Measurements from ENCODE around the gene ERP27.

Gene ERP27

DNA sequence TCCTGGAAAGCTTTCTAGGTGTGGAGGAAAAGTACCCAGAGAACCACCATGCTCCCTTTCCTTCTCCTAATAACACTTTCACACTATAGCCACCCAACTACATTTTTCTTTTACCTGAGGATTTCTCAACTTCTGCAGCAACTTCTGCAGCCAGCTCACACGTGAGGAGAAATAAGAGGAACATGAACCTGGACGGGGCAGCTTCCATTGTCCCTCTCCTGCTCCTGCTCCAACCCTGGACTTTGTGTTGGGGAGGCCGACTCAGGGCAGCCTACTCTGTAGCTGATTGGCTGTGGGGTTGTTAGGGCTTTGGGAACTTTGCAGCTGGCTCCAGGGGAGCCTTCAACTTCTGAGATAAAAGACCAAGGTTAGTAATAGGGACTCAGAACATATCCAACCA, at the start of gene ERP27:
Gene ERP27 (minus strand): TSS at position 237 of the 400 bp plus-strand sequence. CDS start 29 bp downstream, at position 208.
- no peak for DNase-seq

GRCh38 chr12:14988035-14988434, 49.7 kb upstream of the ERP27 start:
- no peak for DNase-seq

- no peak for DNase-seq
These were observed 48.1 kb upstream of the ERP27 start for GRCh38 chr12:14986449-14986848.

DNA sequence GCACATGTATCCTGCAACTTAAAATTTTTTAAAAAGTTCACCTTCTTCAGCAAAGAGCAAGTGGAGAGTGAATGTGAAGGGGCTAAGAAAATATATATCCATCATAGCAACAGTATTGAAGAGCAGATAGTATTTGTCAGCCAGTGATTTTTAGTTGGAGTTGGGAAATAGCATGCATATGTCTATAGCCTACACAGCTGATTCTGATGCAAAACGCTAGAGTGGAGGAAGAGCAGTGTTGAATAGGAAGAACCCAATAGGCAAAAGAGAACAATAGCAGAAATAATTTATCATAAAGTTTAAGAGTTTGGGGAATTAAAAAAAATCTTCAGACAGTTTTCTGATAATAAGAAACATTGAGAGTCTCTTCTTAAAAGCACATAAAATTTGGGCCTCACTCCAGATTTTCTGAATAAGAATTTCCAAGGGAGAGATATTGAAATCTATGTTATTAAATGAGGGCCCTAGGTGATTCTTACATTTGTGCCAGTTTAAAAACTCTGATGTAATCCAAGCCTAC, 46.5 kb upstream of the ERP27 start:
- DNase-seq: no peak

- no peak for DNase-seq
These were observed 45.7 kb upstream of the ERP27 start for GRCh38 chr12:14984036-14984435.

GRCh38 chr12:14982991-14983390, 44.7 kb upstream of the ERP27 start:
- no peak for DNase-seq

- no peak for DNase-seq
These were observed 44.2 kb upstream of the ERP27 start for GRCh38 chr12:14982562-14982961.

DNA sequence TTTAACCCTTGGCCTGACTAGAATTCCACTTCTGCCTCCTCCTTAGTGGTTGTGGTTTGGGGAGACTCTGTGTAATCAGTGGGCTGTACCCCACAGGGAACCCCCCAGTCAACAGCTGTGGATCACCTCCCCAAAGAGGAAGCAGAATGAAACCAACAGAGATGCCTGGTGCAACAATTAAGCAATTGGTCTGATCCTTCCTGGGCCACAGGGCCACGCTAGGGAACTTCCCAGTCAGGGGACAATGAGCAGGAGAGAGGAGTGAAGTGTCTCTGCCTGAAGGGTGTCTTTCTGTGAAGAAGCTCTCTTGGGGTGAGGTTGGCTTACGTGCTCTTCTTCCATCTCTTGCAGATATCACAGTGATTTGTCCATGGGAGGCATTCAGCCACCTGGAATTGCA, 42.7 kb upstream of the ERP27 start:
- no peak for DNase-seq

DNA sequence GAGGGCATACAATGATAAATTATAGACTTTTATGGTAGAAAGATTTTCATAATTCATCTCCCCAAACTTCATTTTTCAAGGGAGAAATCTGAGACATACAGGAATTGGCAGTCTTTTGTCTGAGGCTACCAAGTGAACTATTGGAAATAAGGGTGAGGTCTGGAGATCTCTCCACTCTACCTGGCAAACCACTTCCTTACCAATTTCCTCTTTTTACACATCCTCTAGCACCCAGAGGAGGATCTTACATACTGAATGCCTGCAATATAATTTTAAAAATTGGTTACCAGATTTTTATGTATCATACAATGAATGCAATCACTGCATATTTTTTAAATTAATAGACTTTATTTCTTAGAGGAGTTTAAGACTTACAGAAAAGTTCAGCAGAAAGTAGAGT, 41.1 kb upstream of the ERP27 start:
- DNase-seq: no peak

DNA sequence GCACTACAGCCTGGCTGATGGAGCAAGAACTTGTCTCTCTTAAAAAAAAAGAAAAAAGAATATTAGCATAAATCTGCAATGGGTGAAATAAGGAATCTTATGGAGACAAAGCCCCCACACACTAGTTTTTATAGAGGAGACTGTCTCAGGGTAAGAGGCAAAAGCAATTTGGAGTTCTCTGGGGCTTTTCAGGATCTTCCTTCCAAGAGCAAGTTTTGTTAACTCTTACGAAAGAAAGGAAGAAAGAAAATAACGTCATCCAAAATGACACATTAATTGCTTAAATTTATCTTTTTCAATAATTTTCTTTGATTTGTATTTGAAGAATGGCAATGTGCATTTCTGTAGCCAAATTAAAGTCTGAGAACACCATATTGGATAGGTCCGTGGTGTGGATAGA, 38.3 kb upstream of the ERP27 start:
- DNase-seq: no peak

DNA sequence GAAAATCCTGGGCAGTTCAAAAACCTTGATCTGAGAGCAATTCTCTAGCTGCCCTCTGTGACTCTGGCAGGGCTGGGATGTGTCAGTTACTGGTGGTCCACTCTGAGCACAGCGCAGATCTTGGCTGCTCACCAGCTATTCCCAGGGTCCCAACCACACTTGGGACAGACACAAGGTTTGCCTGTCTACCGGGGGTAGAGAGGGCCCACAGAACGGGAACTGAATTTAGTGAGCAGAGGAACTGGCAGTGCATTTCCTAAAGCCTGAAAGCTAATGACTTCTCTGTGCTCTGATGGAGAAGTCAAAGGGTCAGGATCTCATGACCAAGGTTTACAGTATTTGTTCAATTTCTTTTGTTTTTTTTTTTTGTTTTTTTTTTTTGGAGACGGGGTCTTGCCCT, 37.1 kb upstream of the ERP27 start:
- no peak for DNase-seq

DNA sequence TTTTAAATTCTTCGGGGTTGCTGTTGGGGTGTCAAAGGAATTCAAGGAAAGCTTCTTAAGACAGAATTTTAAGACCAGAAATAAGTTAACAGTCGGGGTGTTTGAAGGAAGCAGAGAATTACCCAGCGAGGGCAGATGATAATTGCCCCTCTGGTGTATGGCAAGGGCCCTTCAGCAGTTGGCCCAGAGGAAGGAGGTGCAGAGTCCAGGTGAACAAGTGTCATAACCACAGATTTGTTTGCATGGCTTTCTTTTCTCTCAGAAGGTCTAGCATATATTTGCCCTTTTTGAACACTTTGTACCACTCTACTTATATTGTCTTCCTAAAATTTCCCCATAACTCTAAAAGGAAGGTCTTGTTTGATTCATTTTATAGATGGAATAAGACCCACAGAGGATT, 36.3 kb upstream of the ERP27 start:
- DNase-seq: no peak

DNA sequence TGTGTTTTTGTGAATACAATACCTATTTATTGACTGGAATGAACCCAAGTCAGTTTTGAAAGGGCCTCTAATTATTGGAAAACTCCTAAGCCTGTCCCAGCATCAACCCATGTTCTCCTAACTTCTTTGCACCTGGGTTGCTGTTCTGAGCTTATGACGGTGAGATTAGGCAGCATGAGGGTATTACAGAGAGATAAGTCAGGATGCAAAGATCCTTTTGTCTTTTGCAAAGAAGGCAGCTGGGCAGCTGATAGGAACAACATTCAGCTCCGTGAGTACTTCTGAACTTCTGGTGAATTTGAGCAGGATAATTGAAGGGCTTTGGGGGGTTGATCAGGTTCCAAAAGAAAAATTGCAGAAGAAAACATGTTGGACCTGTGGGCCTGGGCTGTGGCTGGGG, 34.5 kb upstream of the ERP27 start, which contains the start of gene PDE6H:
Gene PDE6H (plus strand): TSS at position 227 of the 400 bp plus-strand sequence. CDS start 4,971 bp downstream, outside the sequence.
- DNase-seq: no peak

GRCh38 chr12:14970473-14970872, 32.1 kb upstream of the ERP27 start:
- no peak for DNase-seq

- no peak for DNase-seq
These were observed 30.1 kb upstream of the ERP27 start for GRCh38 chr12:14968478-14968877.

GRCh38 chr12:14965221-14965620, 26.9 kb upstream of the ERP27 start:
- DNase-seq: no peak

GRCh38 chr12:14964406-14964805, 26.1 kb upstream of the ERP27 start:
- no peak for DNase-seq

- DNase-seq: no peak
These were observed 25.2 kb upstream of the ERP27 start for GRCh38 chr12:14963520-14963919.

DNA sequence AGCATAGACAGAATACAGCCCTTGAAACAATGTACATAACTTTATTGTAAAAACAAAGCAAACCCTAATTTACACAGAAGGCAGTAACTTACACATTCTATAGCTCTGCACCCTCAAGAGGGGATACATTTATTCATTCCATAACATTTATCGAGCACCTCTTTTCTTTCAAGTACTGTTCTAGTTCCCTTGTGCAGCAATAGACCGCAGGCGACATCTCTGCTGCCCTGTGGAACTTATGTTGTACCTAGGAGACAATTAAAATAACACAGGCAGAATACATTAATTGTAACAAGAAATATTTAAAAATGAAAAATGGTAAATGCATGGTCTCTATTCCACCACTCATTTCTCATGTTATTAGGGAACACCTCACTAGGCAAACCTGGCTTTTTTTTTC, 24.5 kb upstream of the ERP27 start:
- DNase-seq: no peak

DNA sequence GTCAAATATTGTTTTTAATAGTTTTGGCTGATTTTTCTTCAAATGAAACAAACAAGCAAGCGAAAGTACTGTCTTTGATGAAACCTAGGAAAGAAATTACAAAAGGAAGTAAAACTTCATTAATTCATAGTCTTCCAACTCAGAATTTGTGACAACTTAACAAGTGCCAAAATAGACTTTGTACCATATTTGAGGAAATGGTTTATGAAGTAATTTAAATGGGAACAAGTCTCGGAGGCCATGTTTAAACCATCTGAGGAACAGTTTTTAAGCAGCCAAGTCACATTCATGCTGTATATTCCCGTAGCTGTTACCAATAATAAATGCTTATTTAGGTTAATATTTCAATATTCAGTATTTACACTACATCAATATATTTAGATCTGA, 23.8 kb upstream of the ERP27 start:
- no peak for DNase-seq

DNA sequence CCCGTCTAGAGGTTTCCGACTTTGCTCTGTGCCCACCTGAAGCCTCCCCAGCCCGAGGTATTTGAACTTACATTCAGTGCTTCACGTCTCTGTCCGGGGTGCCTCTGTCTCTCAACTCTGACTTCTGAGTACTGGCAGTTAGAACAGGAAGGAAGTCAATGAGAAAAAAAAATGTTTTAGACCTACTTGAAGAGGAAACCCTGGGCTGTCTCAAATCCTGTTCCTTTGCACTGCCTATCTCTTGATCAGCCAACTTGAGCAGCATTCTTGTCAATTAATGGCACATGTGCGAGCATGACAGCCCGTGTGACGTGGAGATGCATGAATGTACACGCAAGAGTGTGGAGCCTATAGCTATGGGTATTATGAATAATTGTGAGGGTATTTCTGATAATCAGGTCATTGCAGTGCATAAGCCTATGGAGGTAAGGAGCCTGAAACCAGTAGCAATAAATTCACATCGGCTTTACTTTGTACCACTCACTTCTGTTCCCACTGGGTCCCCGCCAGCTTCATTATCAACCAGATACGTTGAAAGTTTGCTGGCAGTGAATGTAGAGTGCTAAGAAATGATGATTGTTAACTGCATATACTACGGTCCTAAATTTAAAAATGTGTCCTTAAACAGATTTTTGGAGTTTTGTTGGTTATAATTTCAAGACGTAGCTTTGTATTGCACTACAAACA, 23.3 kb upstream of the ERP27 start, which contains the start of gene ARHGDIB:
Gene ARHGDIB (minus strand): TSS at position 136 of the 687 bp plus-strand sequence. CDS start 10,889 bp downstream, outside the sequence.
- DNase-seq: no peak

DNA sequence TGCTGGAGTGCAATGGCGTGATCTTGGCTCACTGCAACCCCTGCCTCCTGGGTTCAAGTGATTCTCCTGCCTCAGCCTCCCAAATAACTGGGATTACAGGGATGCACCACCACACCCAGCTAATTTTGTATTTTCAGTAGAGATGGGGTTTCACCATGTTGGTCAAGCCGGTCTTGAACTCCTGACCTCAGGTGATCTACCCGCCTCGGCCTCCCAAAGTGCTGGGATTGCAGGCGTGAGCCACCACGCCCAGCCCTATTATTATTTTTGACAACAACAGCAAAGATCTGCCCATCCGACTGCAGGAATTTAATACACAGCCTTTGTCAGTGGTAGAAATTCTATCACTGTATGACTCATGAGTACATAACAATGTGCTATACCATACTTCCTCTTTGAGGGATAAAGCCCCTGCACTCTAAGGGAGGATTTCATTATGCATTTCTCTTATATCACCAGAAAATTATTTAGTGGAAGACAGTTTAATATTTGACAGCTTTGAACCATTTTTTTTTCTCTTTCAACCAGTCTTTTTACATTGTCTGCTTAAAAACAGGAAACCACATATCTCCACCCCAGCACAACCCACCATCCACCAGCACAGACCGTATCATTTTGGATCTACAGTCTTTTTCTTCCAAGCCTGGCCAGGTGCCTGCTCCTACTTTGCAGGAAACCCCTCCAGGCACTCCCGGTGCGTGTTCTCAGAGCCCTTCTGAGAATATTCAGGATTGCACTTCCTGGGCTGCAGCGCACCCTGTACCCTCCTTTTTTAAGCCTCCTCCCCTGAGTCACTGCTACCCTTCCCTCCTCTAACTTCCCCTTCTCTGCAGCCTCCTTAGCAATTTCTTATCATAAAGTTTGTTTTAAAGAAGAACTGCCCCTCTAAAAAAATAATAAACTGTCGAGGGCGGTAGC, 22.5 kb upstream of the ERP27 start:
- DNase-seq: no peak

GRCh38 chr12:14959916-14960496, 21.7 kb upstream of the ERP27 start:
- no peak for DNase-seq
